ENCODE data around the gene RAMACL. TPM values are rescaled to one million over a fixed set of nuclear protein-coding genes. Genes with fewer than 3 reads are reported as not detected.

The RAMACL gene
- total and polyA plus RNA-seq, 4 experiments from 2014 or later = 0.30 to 0.41 (median 0.40) TPM

DNA sequence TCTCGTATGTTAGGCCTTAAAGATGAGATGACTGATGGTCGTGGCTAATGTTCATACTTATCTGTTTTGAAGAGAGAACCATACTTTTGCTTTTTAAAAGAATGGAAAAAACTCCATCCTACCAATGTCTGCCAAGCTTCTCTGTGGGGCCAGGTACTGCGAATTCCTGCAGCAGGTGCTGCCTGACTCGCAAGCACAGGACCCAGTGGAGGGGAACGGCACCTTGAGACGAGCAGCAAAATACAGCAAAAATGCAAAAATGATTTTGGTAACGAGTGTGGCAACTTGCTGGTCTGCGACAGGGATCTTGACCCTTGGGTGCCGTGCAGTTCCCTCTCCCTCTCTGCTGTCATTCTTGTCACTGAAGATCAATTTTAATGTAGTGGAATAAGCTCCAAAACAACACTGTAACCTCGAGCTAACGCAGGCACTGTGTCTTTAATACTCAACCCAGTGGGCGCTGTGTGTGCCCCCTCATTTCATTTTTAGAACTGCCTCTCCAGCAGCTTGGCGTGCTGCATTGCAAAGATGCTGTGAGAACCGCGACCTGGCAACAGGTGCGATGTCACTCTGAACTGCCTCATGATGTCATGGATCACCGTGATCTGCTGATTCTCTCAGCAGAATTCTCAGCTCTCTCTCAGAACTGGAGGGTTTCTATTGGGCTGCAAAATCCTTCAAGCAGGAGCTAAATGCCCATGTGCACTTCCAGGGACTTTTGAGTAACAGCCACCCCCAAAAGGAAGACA, 51.6 kb downstream of the RAMACL start:
- no peak for DNase-seq
- Mint-ChIP-seq H3K27ac (no peak overlapping the region), H3K4me1 (peaks cover 3 to 7% (median 7%) of the 10 kb centered on the region in 4 donors), H3K36me3 (peaks cover 2 to 16% of the 10 kb centered on the region in 2 donors), H3K27me3 (no peaks in the 10 kb centered on the region), H3K9me3 (no peaks in the 10 kb centered on the region), H3K4me3 (no peak overlapping the region)
- H3K4me3 ChIP-seq (ENCODE audit: low read length in 2 of 2) = no peak overlapping the region
- no peaks in the 10 kb centered on the region for H3K36me3 ChIP-seq (ENCODE audit: insufficient read depth, low read length)
- no peak overlapping the region for H3K27ac ChIP-seq (ENCODE audit: low read depth, low read length)
- H3K9me3 ChIP-seq (ENCODE audit: control insufficient read depth in 1 of 2, low read length in 2 of 2) = no peaks in the 10 kb centered on the region
- no peaks in the 10 kb centered on the region for H3K27me3 ChIP-seq (ENCODE audit: insufficient read depth, low read length)
- intact Hi-C loops (cut with micrococcal nuclease) = no loop called here
- POLR2A ChIA-PET (ENCODE audit: partially characterized antibody) = no interaction called here
- CTCF ChIA-PET (ENCODE audit: partially characterized antibody) = no interaction called here
- H3K4me1 ChIP-seq (ENCODE audit: insufficient read depth, low read length) = peaks cover 5% of the 10 kb centered on the region

DNA sequence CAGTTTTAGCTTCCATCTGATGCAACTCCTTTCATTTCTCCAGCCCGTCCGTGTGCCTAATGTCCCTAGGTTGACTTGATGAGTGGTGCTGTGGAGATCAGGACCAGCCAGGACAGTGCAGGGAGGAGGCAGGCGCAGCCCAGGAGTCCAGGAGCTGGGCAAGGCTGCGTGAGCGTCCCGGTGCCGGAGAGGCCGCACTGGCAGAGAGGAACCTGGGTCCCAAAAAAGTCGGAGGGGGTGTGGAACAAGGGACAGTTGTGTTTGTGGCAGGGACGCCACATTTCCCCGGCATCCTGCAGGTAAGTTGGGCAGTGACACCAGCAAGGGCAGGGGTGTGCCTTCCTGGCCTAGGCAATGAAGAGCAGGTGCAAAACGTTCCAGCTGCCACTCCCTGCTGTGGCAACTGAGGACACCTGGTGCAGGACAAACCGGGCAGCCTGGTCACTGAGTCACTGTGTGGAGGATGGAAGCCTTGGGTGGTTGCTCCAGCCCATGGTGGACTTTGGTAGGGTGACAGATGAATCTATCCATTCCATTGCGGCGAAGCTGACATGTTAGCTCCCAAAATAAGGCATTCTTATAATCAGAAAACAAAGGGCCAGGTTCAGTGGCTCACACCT, 53.2 kb downstream of the RAMACL start:
- CTCF ChIA-PET (ENCODE audit: partially characterized antibody) = no interaction called here
- POLR2A ChIA-PET (ENCODE audit: partially characterized antibody) = no interaction called here

More for the DNA sequence above, 53.2 kb downstream of the RAMACL start:
- intact Hi-C loops (cut with micrococcal nuclease) = no loop called here
- Mint-ChIP-seq H3K27me3 (no peaks in the 10 kb centered on the region), H3K36me3 (peaks cover 2 to 19% of the 10 kb centered on the region in 2 donors), H3K9me3 (no peaks in the 10 kb centered on the region), H3K27ac (no peak overlapping the region), H3K4me3 (no peak overlapping the region), H3K4me1 (no peaks in the 10 kb centered on the region)
- H3K27me3 ChIP-seq (ENCODE audit: insufficient read depth, low read length) = no peaks in the 10 kb centered on the region
- DNase-seq = no peak
- H3K9me3 ChIP-seq (ENCODE audit: control insufficient read depth in 1 of 2, low read length in 2 of 2) = no peaks in the 10 kb centered on the region
- no peak overlapping the region for H3K27ac ChIP-seq (ENCODE audit: low read depth, low read length)
- H3K4me1 ChIP-seq (ENCODE audit: insufficient read depth, low read length) = no peaks in the 10 kb centered on the region
- H3K36me3 ChIP-seq (ENCODE audit: insufficient read depth, low read length) = no peaks in the 10 kb centered on the region
- H3K4me3 ChIP-seq (ENCODE audit: low read length in 2 of 2) = no peak overlapping the region

Other genes with a start within 250 kb of the RAMACL start
- gene SFT2D1, start 244.1 kb downstream of the RAMACL start, total RNA-seq = 10 to 100 TPM; 37.5 to 40.3 TPM
- 10 to 100 TPM; 37.3 to 70.3 TPM for gene SFT2D1, start 244.1 kb downstream of the RAMACL start, polyA plus RNA-seq
- gene MPC1, start 203.7 kb downstream of the RAMACL start, total RNA-seq = 10 to 100 TPM; 33.1 to 34.7 TPM
- 10 to 100 TPM; 57.2 to 85.0 TPM for gene MPC1, start 203.7 kb downstream of the RAMACL start, polyA plus RNA-seq
- gene RPS6KA2, start 40.6 kb upstream of the RAMACL start, total RNA-seq = 10 to 100 TPM in 1 of 2 experiments, 1 to 10 TPM in 1; 9.7 to 10.6 TPM
- 1 to 10 TPM; 1.1 to 3.4 TPM for gene RPS6KA2, start 40.6 kb upstream of the RAMACL start, polyA plus RNA-seq